Measurements from ENCODE around the gene WNT11. TPM values are rescaled to one million over a fixed set of nuclear protein-coding genes. Genes with fewer than 3 reads are reported as not detected.

WNT11 gene
- total RNA-seq, 1 experiment from 2014 or later = 29.0 TPM

- Histone ChIP-seq H3K4me1 (no peaks in the 10 kb centered on the region), H3K9me3 (no peaks in the 10 kb centered on the region), H3K36me3 (ENCODE audit: control insufficient read depth, insufficient read depth, low read length) (peaks cover 2% of the 10 kb centered on the region; the same call in 1 of the 2 replicates), H3K4me3 (ENCODE audit: low read depth, low read length) (no peak overlapping the region), H3K27me3 (replicated peaks; ENCODE audit: control insufficient read depth, insufficient read depth, low read length) (no peaks in the 10 kb centered on the region)
- no TSS peak for BruUV-seq (replicated peaks)
- ChIA-PET POLR2A (no interaction called here), CTCF (interaction anchor here (0.6 to 1.1 kb wide), 2 partner anchors 13 to 298 kb away, joined by 3 read pairs; no protein-coding TSS in a partner anchor)
- TF ChIP-seq CTCF (IDR thresholded peaks at IDR 0.05; ENCODE audit: insufficient read depth in 1 of 2, low read depth in 1 of 2, low read length in 1 of 2, severe bottlenecking in 1 of 2, unreplicated experiment in 1 of 2) = no peak
- H3K9me3 Mint-ChIP-seq (ENCODE audit: unreplicated experiment) = no peaks in the 10 kb centered on the region
- H3K36me3 Mint-ChIP-seq (ENCODE audit: insufficient read depth, unreplicated experiment) = peaks cover 21% of the 10 kb centered on the region
- no peak overlapping the region for H3K4me3 Mint-ChIP-seq (ENCODE audit: unreplicated experiment)
- H3K4me1 Mint-ChIP-seq (ENCODE audit: low read depth, unreplicated experiment) = peaks cover 6% of the 10 kb centered on the region
- H3K27ac Mint-ChIP-seq (ENCODE audit: unreplicated experiment) = peak overlapping the region; percentile 21
- intact Hi-C loops (cut with micrococcal nuclease; ENCODE audit: unreplicated experiment) = no loop called here
- DNase-seq = no peak
- H3K27me3 Mint-ChIP-seq (ENCODE audit: insufficient read depth, unreplicated experiment) = no peaks in the 10 kb centered on the region
These were observed 11.2 kb downstream of the WNT11 start for GRCh38 chr11:76194872-76195668.

- Histone ChIP-seq H3K36me3 (ENCODE audit: control insufficient read depth, insufficient read depth, low read length) (peaks cover 2% of the 10 kb centered on the region; the same call in 1 of the 2 replicates), H3K4me3 (ENCODE audit: low read depth, low read length) (no peak overlapping the region), H3K4me1 (no peaks in the 10 kb centered on the region), H3K27me3 (replicated peaks; ENCODE audit: control insufficient read depth, insufficient read depth, low read length) (no peaks in the 10 kb centered on the region), H3K9me3 (no peaks in the 10 kb centered on the region)
- ChIA-PET POLR2A (no interaction called here), CTCF (interaction anchor here (0.7 kb wide), 1 partner anchor 8 kb away, joined by 3 read pairs; no protein-coding TSS in a partner anchor)
- Mint-ChIP-seq H3K36me3 (ENCODE audit: insufficient read depth, unreplicated experiment) (peaks cover 26% of the 10 kb centered on the region), H3K4me3 (ENCODE audit: unreplicated experiment) (no peak overlapping the region), H3K4me1 (ENCODE audit: low read depth, unreplicated experiment) (peaks cover 6% of the 10 kb centered on the region), H3K27me3 (ENCODE audit: insufficient read depth, unreplicated experiment) (no peaks in the 10 kb centered on the region), H3K9me3 (ENCODE audit: unreplicated experiment) (no peaks in the 10 kb centered on the region), H3K27ac (ENCODE audit: unreplicated experiment) (no peak overlapping the region)
- TF ChIP-seq CTCF (IDR thresholded peaks at IDR 0.05; ENCODE audit: insufficient read depth in 1 of 2, low read depth in 1 of 2, low read length in 1 of 2, severe bottlenecking in 1 of 2, unreplicated experiment in 1 of 2) = no peak
- DNase-seq = no peak
- BruUV-seq (replicated peaks) = no TSS peak
- intact Hi-C loops (cut with micrococcal nuclease; ENCODE audit: unreplicated experiment) = no loop called here
These were observed 13.1 kb downstream of the WNT11 start for GRCh38 chr11:76193219-76193618.

GRCh38 chr11:76190376-76190775 lies 15.9 kb downstream of the WNT11 start:
- no TSS peak for BruUV-seq (replicated peaks)

More at GRCh38 chr11:76190376-76190775, 15.9 kb downstream of the WNT11 start:
- Histone ChIP-seq H3K9me3 (no peaks in the 10 kb centered on the region), H3K36me3 (ENCODE audit: control insufficient read depth, insufficient read depth, low read length) (peaks cover 2% of the 10 kb centered on the region; the same call in 1 of the 2 replicates), H3K27me3 (replicated peaks; ENCODE audit: control insufficient read depth, insufficient read depth, low read length) (no peaks in the 10 kb centered on the region), H3K4me3 (ENCODE audit: low read depth, low read length) (no peak overlapping the region), H3K4me1 (no peaks in the 10 kb centered on the region)
- no peak overlapping the region for H3K27ac Mint-ChIP-seq (ENCODE audit: unreplicated experiment)
- H3K36me3 Mint-ChIP-seq (ENCODE audit: insufficient read depth, unreplicated experiment) = peaks cover 35% of the 10 kb centered on the region
- CTCF ChIA-PET = no interaction called here
- POLR2A ChIA-PET = no interaction called here
- no peak for DNase-seq
- no peak for TF ChIP-seq CTCF (IDR thresholded peaks at IDR 0.05; ENCODE audit: insufficient read depth in 1 of 2, low read depth in 1 of 2, low read length in 1 of 2, severe bottlenecking in 1 of 2, unreplicated experiment in 1 of 2)
- no peaks in the 10 kb centered on the region for H3K9me3 Mint-ChIP-seq (ENCODE audit: unreplicated experiment)
- no peak overlapping the region for H3K4me3 Mint-ChIP-seq (ENCODE audit: unreplicated experiment)
- no peaks in the 10 kb centered on the region for H3K27me3 Mint-ChIP-seq (ENCODE audit: insufficient read depth, unreplicated experiment)
- intact Hi-C loops (cut with micrococcal nuclease; ENCODE audit: unreplicated experiment) = no loop called here
- H3K4me1 Mint-ChIP-seq (ENCODE audit: low read depth, unreplicated experiment) = no peaks in the 10 kb centered on the region

All from Caco-2 (cell line).